Measurements from ENCODE around the gene SIAH3.

GRCh38 chr13:45861322-45861721 lies 9.8 kb upstream of the SIAH3 start:
- TF ChIP-seq, protein P1, sequence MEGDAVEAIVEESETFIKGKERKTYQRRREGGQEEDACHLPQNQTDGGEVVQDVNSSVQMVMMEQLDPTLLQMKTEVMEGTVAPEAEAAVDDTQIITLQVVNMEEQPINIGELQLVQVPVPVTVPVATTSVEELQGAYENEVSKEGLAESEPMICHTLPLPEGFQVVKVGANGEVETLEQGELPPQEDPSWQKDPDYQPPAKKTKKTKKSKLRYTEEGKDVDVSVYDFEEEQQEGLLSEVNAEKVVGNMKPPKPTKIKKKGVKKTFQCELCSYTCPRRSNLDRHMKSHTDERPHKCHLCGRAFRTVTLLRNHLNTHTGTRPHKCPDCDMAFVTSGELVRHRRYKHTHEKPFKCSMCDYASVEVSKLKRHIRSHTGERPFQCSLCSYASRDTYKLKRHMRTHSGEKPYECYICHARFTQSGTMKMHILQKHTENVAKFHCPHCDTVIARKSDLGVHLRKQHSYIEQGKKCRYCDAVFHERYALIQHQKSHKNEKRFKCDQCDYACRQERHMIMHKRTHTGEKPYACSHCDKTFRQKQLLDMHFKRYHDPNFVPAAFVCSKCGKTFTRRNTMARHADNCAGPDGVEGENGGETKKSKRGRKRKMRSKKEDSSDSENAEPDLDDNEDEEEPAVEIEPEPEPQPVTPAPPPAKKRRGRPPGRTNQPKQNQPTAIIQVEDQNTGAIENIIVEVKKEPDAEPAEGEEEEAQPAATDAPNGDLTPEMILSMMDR (IDR thresholded peaks at IDR 0.05): no peak
- no peak for TF ChIP-seq POLR2A (IDR thresholded peaks at IDR 0.05)
